Hepatocyte (in vitro differentiated cells): ENCODE measurements around the gene IFNA1.

Source experiments
- CTCF ChIP-seq: fragments of 200-600 bp; sonication (generic); IDR thresholded peaks from 2 replicates; pipeline ENCODE4 v1.5.1; 2016; ENCODE audit warnings: antibody characterized with exemption, mild to moderate bottlenecking; ENCODE audit not compliant: poor library complexity
- EZH2phosphoT487 ChIP-seq: fragments of 200-600 bp; sonication (generic); IDR thresholded peaks from one replicate; pipeline ENCODE4 v1.6.1; 2018; ENCODE audit warnings: antibody characterized with exemption, mild to moderate bottlenecking, low read depth, moderate library complexity; ENCODE audit not compliant: unreplicated experiment, severe bottlenecking

- TF ChIP-seq CTCF (no peak), EZH2phosphoT487 (no peak)
Measured at GRCh38 chr9:21454149-21454548, 13.9 kb downstream of the IFNA1 start.
